NB4 (cell line): ENCODE data around the gene XYLT1.

Source experiments
- CTCF ChIP-seq: IDR thresholded peaks from one replicate; pipeline ENCODE4 v1.5.1; 2012; ENCODE audit warnings: low read depth, low read length
- MYC ChIP-seq: IDR thresholded peaks from 2 replicates; pipeline ENCODE4 v1.6.1; 2011; ENCODE audit warnings: low read depth, low read length

- TF ChIP-seq MYC: peak; percentile 79
- no peak for TF ChIP-seq CTCF
Observed at GRCh38 chr16:17416461-17417311, 54.1 kb downstream of the XYLT1 start.
